Calu3 (cell line): ENCODE results near the gene GALNT5. TPM values are rescaled to one million over a fixed set of nuclear protein-coding genes. Genes with fewer than 3 reads are reported as not detected.

Experiments used
- BruUV-seq: library from RNA; stranded (reverse); fragments of 400-500 nt; replicated peaks from 2 replicates; lab custom pipeline; 2021; lab: Mats Ljungman, UMichigan
- CTCF ChIA-PET: fragments of 300-600 bp; sonication (Branson Sonifier 250); formaldehyde crosslinking; loops from one replicate; lab custom pipeline; 2022; ENCODE audit warnings: antibody characterized with exemption; lab: Charles Lee
- DNase-seq: peaks from one replicate; pipeline ENCODE4 v3.0.0; 2022
- H3K27ac Mint-ChIP-seq: one replicate; pipeline ENCODE4 v1.8.0; 2022; ENCODE audit warnings: mixed read lengths; ENCODE audit not compliant: unreplicated experiment
- H3K27me3 Mint-ChIP-seq: one replicate; pipeline ENCODE4 v1.8.0; 2022; ENCODE audit warnings: mixed read lengths; ENCODE audit not compliant: unreplicated experiment
- H3K36me3 Mint-ChIP-seq: one replicate; pipeline ENCODE4 v1.8.0; 2022; ENCODE audit warnings: mild to moderate bottlenecking, moderate library complexity, mixed read lengths; ENCODE audit not compliant: insufficient read depth, unreplicated experiment
- H3K4me1 Mint-ChIP-seq: one replicate; pipeline ENCODE4 v1.8.0; 2022; ENCODE audit warnings: mild to moderate bottlenecking, low read depth, mixed read lengths; ENCODE audit not compliant: unreplicated experiment
- H3K4me3 Mint-ChIP-seq: one replicate; pipeline ENCODE4 v1.8.0; 2022; ENCODE audit warnings: mild to moderate bottlenecking, low read depth, moderate library complexity, mixed read lengths; ENCODE audit not compliant: unreplicated experiment
- H3K9me3 Mint-ChIP-seq: one replicate; pipeline ENCODE4 v1.8.0; 2022; ENCODE audit warnings: low read depth, mixed read lengths; ENCODE audit not compliant: unreplicated experiment
- intact Hi-C: fragments of 100-400 bp; cut with micrococcal nuclease; formaldehyde crosslinking; loops from one replicate; pipeline ENCODE4 v1.10.0; 2022; ENCODE audit not compliant: unreplicated experiment
- total RNA-seq: library from RNA; stranded (reverse); gene quantifications from 2 replicates; pipeline ENCODE4 v1.2.3, GENCODE V29; 2022
- TF ChIP-seq, protein P1 (sequence below): fragments of 200-600 bp; IDR thresholded peaks from one replicate; pipeline ENCODE4 v1.8.0; 2022; ENCODE audit warnings: antibody characterized with exemption; ENCODE audit not compliant: unreplicated experiment

The GALNT5 gene
- total RNA-seq, 1 experiment from 2014 or later = 51.7 TPM

DNA sequence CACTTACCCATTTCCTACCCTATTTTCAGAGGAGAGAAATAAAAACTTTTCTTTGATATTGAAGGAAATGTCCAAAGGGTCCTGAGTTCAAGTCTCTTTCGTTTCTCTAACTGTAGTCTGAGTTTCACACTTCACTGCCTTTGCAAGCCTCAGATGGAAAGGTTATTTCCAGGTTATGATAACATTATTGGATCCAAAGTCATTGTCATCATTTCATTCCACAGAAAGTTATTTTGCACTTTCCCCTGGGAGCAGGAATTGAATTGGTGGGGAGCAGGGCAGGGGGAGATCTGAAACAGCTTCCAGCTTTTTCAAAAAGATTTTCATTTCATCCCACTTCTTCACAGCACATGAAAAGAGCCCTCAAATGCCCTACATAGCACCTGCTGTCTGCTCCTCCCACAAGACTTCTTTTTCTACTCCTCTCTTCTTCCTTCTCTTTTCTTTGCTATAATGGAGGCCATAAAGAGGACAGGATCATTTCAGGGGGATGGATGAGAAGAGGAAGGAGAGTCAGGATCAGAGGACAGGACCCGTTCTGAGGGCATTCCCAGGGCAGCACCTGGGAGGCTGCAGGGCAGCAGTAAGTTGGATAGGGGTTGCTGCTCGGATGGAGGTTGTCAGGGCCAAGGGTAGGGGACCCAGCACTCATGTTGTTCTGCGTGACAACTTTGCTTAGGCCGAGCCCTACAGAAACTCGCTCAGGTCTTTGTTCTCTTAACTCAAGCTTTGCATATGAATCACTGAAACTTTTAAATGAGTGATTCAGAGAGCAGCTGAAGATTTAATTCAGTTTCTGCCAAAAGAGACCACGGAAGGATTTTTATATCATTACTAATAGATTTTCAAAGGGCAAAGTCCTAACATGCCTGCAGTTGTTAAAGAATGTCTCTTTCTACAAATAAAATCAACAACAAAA lies 11.4 kb upstream of the GALNT5 start:
- CTCF ChIA-PET = interaction anchor here (0.9 to 1.2 kb wide), 3 partner anchors 11 to 19 kb away, joined by 3 to 6 read pairs (median 5); partner anchors contain the start of gene GALNT5
- intact Hi-C loops = loop anchor here (1.0 kb wide), 1 partner anchor 12 kb away; no protein-coding TSS in a partner anchor
- H3K9me3 Mint-ChIP-seq = no peaks in the 10 kb centered on the region
- H3K4me1 Mint-ChIP-seq = peaks cover 40% of the 10 kb centered on the region
- H3K27me3 Mint-ChIP-seq = no peaks in the 10 kb centered on the region
- H3K4me3 Mint-ChIP-seq = peak overlapping the region; percentile 19
- TF ChIP-seq, protein P1, sequence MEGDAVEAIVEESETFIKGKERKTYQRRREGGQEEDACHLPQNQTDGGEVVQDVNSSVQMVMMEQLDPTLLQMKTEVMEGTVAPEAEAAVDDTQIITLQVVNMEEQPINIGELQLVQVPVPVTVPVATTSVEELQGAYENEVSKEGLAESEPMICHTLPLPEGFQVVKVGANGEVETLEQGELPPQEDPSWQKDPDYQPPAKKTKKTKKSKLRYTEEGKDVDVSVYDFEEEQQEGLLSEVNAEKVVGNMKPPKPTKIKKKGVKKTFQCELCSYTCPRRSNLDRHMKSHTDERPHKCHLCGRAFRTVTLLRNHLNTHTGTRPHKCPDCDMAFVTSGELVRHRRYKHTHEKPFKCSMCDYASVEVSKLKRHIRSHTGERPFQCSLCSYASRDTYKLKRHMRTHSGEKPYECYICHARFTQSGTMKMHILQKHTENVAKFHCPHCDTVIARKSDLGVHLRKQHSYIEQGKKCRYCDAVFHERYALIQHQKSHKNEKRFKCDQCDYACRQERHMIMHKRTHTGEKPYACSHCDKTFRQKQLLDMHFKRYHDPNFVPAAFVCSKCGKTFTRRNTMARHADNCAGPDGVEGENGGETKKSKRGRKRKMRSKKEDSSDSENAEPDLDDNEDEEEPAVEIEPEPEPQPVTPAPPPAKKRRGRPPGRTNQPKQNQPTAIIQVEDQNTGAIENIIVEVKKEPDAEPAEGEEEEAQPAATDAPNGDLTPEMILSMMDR = no peak
- TSS peak; percentile 97 for BruUV-seq
- DNase-seq = peak; percentile 57
- peaks cover 12% of the 10 kb centered on the region for H3K36me3 Mint-ChIP-seq
- peak overlapping the region; percentile 89 for H3K27ac Mint-ChIP-seq

DNA sequence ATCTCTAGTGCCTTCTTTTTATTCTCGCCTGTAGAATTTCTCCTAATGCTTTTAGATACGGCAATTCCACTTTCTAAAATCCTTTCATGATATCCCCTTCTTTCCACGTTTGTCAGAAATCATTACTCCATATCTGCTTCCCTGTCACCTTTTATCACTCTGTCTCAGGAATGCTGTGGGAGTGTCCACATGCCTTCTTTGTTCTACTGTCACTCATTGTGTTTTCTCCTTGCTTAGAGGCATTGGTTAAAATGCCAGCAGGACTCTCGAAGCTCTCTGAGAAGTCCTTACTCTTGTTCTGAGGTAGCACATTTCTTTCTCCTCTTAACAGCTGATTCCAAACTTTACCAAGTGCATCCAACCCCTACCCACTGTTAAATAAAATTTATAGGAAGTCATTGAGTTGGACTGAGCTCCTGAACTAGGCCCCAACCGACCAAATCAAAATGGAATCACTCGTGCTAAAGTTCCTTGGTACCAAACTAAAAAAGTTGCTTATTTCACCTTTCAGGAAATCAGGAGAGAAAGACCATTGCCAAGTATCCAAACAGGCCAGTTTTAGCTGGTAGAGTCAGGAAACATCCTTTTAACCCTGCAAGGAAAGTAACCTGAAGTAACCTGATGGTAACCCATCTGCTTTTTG lies 10.6 kb upstream of the GALNT5 start:
- no peak for DNase-seq
- intact Hi-C loops = loop anchor here (1.0 kb wide), 1 partner anchor 11 kb away; no protein-coding TSS in a partner anchor
- BruUV-seq = TSS peak; percentile 51
- TF ChIP-seq, protein P1 = no peak
- Mint-ChIP-seq H3K4me3 (peak overlapping the region; percentile 19), H3K27me3 (no peaks in the 10 kb centered on the region), H3K9me3 (no peaks in the 10 kb centered on the region), H3K36me3 (peaks cover 12% of the 10 kb centered on the region), H3K27ac (peak overlapping the region; percentile 89), H3K4me1 (peaks cover 40% of the 10 kb centered on the region)
- CTCF ChIA-PET = interaction anchor here (0.9 to 1.2 kb wide), 3 partner anchors 11 to 18 kb away, joined by 3 to 6 read pairs (median 5); partner anchors contain the start of gene GALNT5

DNA sequence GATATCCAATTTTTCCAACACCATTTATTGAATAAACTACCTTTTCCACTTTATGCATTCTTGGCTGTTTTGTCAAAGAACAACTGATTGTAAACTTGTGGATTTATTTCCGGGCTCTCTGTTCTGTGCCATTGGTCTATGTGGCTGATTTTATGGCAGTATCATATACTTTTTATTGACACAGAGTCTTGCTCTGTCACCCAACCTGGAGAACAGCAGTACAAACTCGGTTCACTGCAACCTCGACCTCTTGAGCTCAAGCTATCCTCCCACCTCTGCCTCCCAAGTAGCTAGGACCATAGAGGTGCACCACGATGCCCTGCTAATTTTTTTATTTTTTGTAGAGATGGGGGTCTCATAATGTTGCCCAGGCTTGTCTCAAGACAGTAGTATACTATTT lies 6.7 kb upstream of the GALNT5 start:
- Mint-ChIP-seq H3K27me3 (no peaks in the 10 kb centered on the region), H3K9me3 (no peaks in the 10 kb centered on the region), H3K36me3 (peaks cover 11% of the 10 kb centered on the region), H3K27ac (no peak overlapping the region), H3K4me1 (peaks cover 27% of the 10 kb centered on the region), H3K4me3 (no peak overlapping the region)
- intact Hi-C loops = loop anchor here (10.0 kb wide), 1 partner anchor 916 kb away; the partner anchor contains the start of gene NR4A2
- no TSS peak for BruUV-seq
- CTCF ChIA-PET = no interaction called here
- TF ChIP-seq, protein P1 = no peak
- no peak for DNase-seq

DNA sequence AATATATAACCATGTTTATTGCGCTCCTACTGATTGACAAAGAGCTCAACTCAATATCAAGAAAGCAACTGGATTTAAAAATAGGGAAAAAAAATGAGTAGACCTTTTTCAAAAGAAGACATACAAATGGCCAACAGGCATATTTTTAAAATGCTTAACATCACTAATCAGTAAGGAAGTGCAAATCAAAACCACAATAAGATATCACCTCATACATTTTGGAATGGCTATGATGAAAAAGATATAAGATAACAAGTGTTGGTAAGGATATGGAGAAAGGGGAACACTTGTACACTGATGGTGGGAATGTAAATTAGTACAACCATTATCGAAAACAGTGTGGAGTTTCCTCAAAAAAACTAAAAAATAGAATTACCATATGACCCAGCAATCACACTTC lies 5.6 kb upstream of the GALNT5 start:
- no TSS peak for BruUV-seq
- intact Hi-C loops = loop anchor here (10.0 kb wide), 1 partner anchor 917 kb away; the partner anchor contains the start of gene NR4A2
- H3K36me3 Mint-ChIP-seq = peaks cover under 1% of the 10 kb centered on the region
- DNase-seq = no peak
- H3K4me3 Mint-ChIP-seq = no peak overlapping the region
- H3K4me1 Mint-ChIP-seq = peaks cover 18% of the 10 kb centered on the region
- no peaks in the 10 kb centered on the region for H3K27me3 Mint-ChIP-seq
- TF ChIP-seq, protein P1 = no peak
- H3K9me3 Mint-ChIP-seq = no peaks in the 10 kb centered on the region
- H3K27ac Mint-ChIP-seq = no peak overlapping the region
- CTCF ChIA-PET = no interaction called here
